H54 (cell line): Measurements from ENCODE around the gene CA7.
"Not testable (repeated sequence)": the region's sequence is repeated elsewhere in the genome, so short reads cannot be mapped to it uniquely, and the experiment has no call there.

Experiments
- DNase-seq: peaks from one replicate; pipeline ENCODE4 v3.0.0; 2011; ENCODE audit warnings: low spot score, mixed read lengths; ENCODE audit not compliant: insufficient read length
- FAIRE-seq: peaks from 3 replicates; lab custom pipeline; 2011; peaks lifted over from hg19 to GRCh38; lab: Jason Lieb, UNC
- POLR2A ChIP-seq: IDR thresholded peaks from 2 replicates; pipeline ENCODE4 v1.6.1; 2011; ENCODE audit warnings: low read depth, mild to moderate bottlenecking, low read length

CA7 gene

GRCh38 chr16:66889622-66890021 is 45.4 kb downstream of the CA7 start:
- DNase-seq: no peak
- FAIRE-seq: no peak
- no peak for TF ChIP-seq POLR2A

DNA sequence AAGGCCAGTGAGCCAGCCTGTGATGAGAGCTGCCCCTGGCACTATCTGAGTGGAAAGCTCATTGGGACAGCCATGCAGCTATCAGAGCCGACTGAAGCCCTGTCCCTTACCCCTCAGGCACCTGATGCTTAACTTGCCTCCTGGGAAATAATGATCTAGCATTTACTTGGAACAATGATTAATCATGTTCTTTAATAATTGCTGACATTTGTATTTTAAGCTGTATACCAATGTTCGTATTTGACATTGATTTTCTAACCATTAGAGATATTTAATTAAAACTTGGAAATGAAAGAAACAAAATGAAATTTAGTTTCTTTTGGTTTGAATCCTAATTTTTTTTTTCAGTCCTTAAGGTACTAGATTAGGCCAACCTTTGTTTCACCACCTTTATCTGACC is 46.6 kb downstream of the CA7 start:
- no peak for DNase-seq
- no peak for FAIRE-seq
- TF ChIP-seq POLR2A: no peak

GRCh38 chr16:66891360-66891759 is 47.1 kb downstream of the CA7 start:
- DNase-seq: no peak
- FAIRE-seq: no peak
- no peak for TF ChIP-seq POLR2A

GRCh38 chr16:66891797-66892196 is 47.6 kb downstream of the CA7 start:
- TF ChIP-seq POLR2A: no peak
- no peak for FAIRE-seq

DNA sequence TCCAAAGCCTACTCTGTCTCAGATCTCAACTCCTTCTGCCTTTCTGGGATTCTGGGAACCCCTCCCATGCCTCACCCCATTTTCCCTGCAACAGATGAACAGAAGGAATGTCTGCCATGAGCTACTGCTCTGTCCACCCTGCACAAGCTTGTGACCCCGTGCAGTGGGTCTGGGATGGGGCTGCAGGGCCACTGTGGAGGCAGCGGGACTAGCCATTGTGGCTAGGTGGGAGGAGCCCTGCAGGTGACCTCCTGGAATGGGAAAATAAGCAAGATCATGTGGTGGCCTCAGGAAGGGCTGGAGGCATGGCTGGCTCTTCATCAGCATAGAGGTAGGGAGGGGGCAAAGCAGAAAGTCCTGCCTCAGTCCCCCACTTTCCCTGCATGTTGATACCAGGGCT is 49.8 kb downstream of the CA7 start:
- FAIRE-seq: no peak
- DNase-seq: no peak
- no peak for TF ChIP-seq POLR2A

More at GRCh38 chr16:66891797-66892196, 47.6 kb downstream of the CA7 start:
- no peak for DNase-seq

DNA sequence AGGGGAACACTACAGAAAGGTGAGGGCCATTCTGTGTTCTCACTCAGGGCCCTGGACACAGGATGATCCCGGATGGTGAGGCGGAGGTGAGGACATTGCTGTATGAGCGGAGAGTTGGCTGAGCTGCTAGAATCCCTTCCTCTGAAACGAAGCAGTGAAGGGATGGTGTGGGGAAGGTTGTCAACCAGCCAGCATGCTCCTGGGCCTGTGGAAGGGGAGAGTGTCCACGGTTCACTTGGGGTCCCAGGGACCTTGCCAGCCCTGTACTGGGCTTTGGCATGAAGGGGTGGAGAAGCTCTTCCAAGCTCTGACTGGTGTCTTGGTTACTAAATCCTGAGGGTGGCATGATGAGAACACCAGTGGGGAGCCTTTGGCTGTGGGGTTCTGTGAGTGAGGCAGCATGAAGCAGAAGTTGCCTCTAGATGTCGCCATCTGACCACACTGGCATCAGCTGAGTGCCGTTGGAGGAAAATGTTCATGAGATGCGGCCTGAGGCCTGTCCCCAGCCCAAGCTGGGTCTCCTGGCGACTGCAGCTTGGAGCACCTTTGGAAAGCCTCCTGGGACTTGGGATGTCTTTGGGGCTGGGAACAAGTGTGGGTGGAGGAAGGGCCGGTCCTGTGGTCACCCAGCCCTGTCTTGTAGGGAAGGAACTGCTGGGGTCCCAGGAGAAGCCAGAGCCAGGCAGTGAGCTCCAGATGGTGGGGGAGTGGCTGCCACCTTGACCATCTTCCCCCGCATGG is 50.9 kb downstream of the CA7 start:
- no peak for TF ChIP-seq POLR2A
- DNase-seq (peak; percentile 65), FAIRE-seq (peak; percentile 89)

- FAIRE-seq (no peak), DNase-seq (no peak)
- TF ChIP-seq POLR2A: no peak
These were observed 51.4 kb downstream of the CA7 start for GRCh38 chr16:66895689-66895979.

GRCh38 chr16:66895999-66896398 is 51.8 kb downstream of the CA7 start:
- DNase-seq (no peak), FAIRE-seq (no peak)
- no peak for TF ChIP-seq POLR2A

- FAIRE-seq: not testable (repeated sequence)
These were observed 52.5 kb downstream of the CA7 start for GRCh38 chr16:66896682-66897081.

DNA sequence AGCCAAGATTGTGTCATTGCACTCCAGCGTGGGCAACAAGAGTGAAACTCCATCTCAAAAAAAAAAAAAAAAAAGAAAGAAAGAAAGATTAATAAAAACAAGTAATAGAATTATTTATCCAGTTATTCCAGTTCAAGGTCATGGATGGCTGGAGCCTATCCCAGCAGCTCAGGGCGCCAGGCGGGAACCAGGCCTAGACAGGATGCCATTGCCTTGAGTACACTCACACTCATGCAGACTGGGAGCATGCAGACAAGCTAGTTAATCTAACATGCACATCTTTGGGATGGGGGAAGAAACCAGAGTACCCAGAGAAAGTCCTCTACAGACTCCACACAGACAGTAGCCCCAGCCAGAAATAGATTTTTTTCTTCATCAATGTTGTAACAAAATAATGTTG is 54.0 kb downstream of the CA7 start:
- FAIRE-seq (no peak), DNase-seq (no peak)
- no peak for TF ChIP-seq POLR2A

More at GRCh38 chr16:66896682-66897081, 52.5 kb downstream of the CA7 start:
- not testable (repeated sequence) for DNase-seq

- no peak for DNase-seq
- no peak for FAIRE-seq
- no peak for TF ChIP-seq POLR2A
These were observed 54.7 kb downstream of the CA7 start for GRCh38 chr16:66898933-66899309.

DNA sequence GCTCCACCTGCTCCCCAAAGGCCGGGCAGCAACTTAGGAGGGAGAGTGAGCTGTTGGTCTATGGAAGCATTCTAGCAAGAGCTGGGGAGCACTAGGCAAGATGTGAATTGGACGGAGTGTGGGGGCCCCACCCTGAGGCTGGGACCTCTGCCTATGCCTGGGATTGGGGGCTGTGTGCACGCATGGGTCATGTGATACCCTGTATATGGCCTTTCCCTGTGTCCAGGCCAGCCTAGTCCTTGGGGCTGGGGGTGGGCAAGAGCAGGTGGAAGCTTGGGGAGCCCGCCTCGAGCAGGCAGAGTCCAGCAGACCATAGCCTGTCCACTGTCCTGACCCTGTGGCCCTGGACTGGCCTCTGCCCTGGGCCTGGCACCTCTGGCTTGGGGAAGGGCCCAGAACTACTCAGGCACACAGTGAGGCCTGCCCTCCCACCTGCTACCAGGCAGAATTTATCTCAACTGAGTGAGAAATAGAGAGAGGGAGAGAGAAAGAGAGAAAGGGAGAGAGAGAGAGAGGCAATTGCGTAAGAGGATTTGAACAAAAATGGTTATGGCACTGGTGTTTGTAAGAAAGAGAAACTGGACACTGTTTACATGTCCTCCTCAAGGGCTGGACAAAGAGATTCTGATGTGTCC is 55.2 kb downstream of the CA7 start:
- FAIRE-seq (no peak), DNase-seq (no peak)
- no peak for TF ChIP-seq POLR2A

GRCh38 chr16:66899945-66900710 is 55.9 kb downstream of the CA7 start:
- no peak for FAIRE-seq
- DNase-seq: peak; percentile 77
- no peak for TF ChIP-seq POLR2A

DNA sequence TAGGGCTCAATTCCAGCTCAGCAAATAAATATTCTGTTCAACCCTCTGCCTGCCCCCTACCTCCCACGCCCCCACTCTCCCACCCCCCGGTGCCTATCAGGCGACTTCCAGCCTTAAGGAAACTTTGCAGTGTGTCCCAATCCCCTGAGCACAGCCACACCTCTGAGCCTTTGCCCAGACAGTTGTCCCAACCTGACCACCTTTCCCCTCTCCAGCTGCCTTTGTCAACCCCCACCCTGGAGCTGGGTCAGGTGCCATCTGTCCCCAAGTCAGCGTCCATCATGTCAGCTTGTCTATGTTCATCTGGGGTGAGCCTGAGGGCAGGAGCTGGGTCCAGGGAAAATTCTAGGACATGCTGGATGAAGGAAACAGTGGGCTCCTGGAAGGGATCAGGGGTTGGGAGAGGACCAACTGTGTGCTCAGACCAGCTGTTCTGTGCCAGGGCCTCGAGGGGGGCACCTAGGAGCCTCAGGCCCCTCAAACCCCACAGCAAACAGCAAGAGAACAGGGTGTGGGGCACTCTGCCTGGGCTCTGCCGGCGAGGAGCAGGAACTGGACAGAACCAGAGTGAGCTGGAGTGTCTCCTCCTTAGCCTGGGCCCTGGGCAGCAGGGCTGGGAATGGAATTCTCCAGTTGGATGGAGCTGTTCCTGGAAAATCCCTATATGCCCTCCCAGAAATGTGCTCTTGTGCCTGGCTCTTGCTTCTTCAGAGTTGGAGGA is 56.7 kb downstream of the CA7 start:
- FAIRE-seq: no peak
- TF ChIP-seq POLR2A: no peak
- no peak for DNase-seq
